A549 (cell line): ENCODE data around the gene DBR1. TPM values are rescaled to one million over a fixed set of nuclear protein-coding genes. Genes with fewer than 3 reads are reported as not detected.

Experiments used
- ATAC-seq, 2 experiments: fragments of 200-7000 bp in 1 of 2; fragments of >200 bp in 1 of 2; cut with Nextera tagmentation in 1 of 2; cut with Tn5 transposase in 1 of 2; 3 replicates each; pipeline versions ENCODE4 v1.8.0 to v1.9.1; 2018 to 2020; ENCODE audit warnings: mild to moderate bottlenecking in 1 of 2, moderate library complexity in 1 of 2
- CTCF ChIA-PET: fragments of 300-600 bp; sonication (Branson Sonifier 250); formaldehyde crosslinking; extraction: SDS; loops from one replicate; lab custom pipeline; 2021; ENCODE audit warnings: antibody characterized with exemption, inconsistent platforms; lab: Yijun Ruan, JAX
- POLR2A ChIA-PET: fragments of 350-600 bp; formaldehyde crosslinking; extraction: SDS; loops from one replicate; lab custom pipeline; 2021; ENCODE audit warnings: antibody characterized with exemption, inconsistent platforms; lab: Yijun Ruan, JAX
- DNase-seq, 2 experiments: peaks; one replicate each; pipeline versions ENCODE4 v3.0.0 to v3.0.0-alpha.2; 2011 to 2016; ENCODE audit warnings: low read depth in 1 of 2, low spot score in 1 of 2
- FAIRE-seq: peaks from 2 replicates; lab custom pipeline; 2011; peaks lifted over from hg19 to GRCh38; lab: Jason Lieb, UNC
- H3K27ac ChIP-seq, 2 experiments: fragments of >200 bp; sonication (Bioruptor Twin); formaldehyde crosslinking; 3 replicates each; pipeline ENCODE4 v1.5.1; 2016 to 2017
- H3K4me1 ChIP-seq: fragments of >200 bp; sonication (Bioruptor Twin); formaldehyde crosslinking; 3 replicates; pipeline ENCODE4 v1.6.1; 2016
- H3K4me2 ChIP-seq: fragments of >200 bp; sonication (Bioruptor Twin); formaldehyde crosslinking; 3 replicates; pipeline ENCODE4 v1.6.1; 2016
- H3K4me3 ChIP-seq: fragments of >200 bp; sonication (Bioruptor Twin); formaldehyde crosslinking; 3 replicates; pipeline ENCODE4 v1.5.1; 2016
- H3K9me3 ChIP-seq: fragments of >200 bp; sonication (Bioruptor Twin); formaldehyde crosslinking; 3 replicates; pipeline ENCODE4 v1.6.1; 2016
- CBX2 ChIP-seq: fragments of 200-600 bp; sonication (generic); IDR thresholded peaks from 2 replicates; pipeline ENCODE4 v1.6.1; 2016; ENCODE audit warnings: low read depth, mild to moderate bottlenecking, borderline replicate concordance
- EHMT2 ChIP-seq: fragments of 200-600 bp; sonication (generic); IDR thresholded peaks from 2 replicates; pipeline ENCODE4 v1.6.1; 2016; ENCODE audit warnings: antibody characterized with exemption, low read depth, mild to moderate bottlenecking, moderate library complexity
- FOSB ChIP-seq: fragments of 250-450 bp; sonication (Bioruptor Pico); IDR thresholded peaks from 2 replicates; pipeline ENCODE4 v1.5.0; 2020; ENCODE audit warnings: mild to moderate bottlenecking, moderate library complexity
- HMGXB4 ChIP-seq: fragments of 250-450 bp; sonication (Bioruptor Pico); IDR thresholded peaks from 2 replicates; pipeline ENCODE4 v1.5.0; 2021; ENCODE audit warnings: mild to moderate bottlenecking, moderate library complexity, borderline replicate concordance
- HOXB13 ChIP-seq: fragments of 250-450 bp; sonication (Bioruptor Pico); IDR thresholded peaks from 2 replicates; pipeline ENCODE4 v1.5.0; 2020; ENCODE audit warnings: low read depth, mild to moderate bottlenecking, moderate library complexity
- KDM1A ChIP-seq: fragments of 200-600 bp; sonication (generic); IDR thresholded peaks from 2 replicates; pipeline ENCODE4 v1.6.1; 2016; ENCODE audit warnings: low read depth, mild to moderate bottlenecking
- MYC ChIP-seq: IDR thresholded peaks from 2 replicates; pipeline ENCODE4 v1.6.1; 2012; ENCODE audit warnings: mild to moderate bottlenecking, inconsistent platforms, low read length, improper control_type of control experiment, borderline replicate concordance
- NFE2L2 ChIP-seq: fragments of 150-350 bp; conservative IDR thresholded peaks from 2 replicates; pipeline ENCODE4 v1.6.1; 2014; ENCODE audit warnings: low read length
- NR3C1 ChIP-seq: fragments of >200 bp; sonication (Bioruptor Twin); formaldehyde crosslinking; IDR thresholded peaks from 3 replicates; pipeline ENCODE4 v1.6.1; 2017
- PHF8 ChIP-seq: fragments of 200-600 bp; sonication (generic); IDR thresholded peaks from 2 replicates; pipeline ENCODE4 v1.6.1; 2016; ENCODE audit warnings: low read depth, mild to moderate bottlenecking, antibody characterized with exemption, moderate library complexity, borderline replicate concordance
- REST ChIP-seq: fragments of 200-600 bp; sonication (generic); IDR thresholded peaks from 2 replicates; pipeline ENCODE4 v1.6.1; 2016; ENCODE audit warnings: antibody characterized with exemption, mild to moderate bottlenecking, moderate library complexity
- SREBF2 ChIP-seq: fragments of 450-650 bp; IDR thresholded peaks from 2 replicates; pipeline ENCODE4 v1.6.1; 2014; ENCODE audit warnings: mild to moderate bottlenecking, moderate library complexity
- TFCP2L1 ChIP-seq: fragments of 250-450 bp; sonication (Bioruptor Pico); IDR thresholded peaks from 2 replicates; pipeline ENCODE4 v1.5.0; 2021; ENCODE audit warnings: mild to moderate bottlenecking
- USF2 ChIP-seq: fragments of 450-650 bp; IDR thresholded peaks from 2 replicates; pipeline ENCODE4 v1.6.1; 2014; ENCODE audit warnings: antibody characterized with exemption
- ZFP36 ChIP-seq: fragments of 450-650 bp; IDR thresholded peaks from 2 replicates; pipeline ENCODE4 v1.6.1; 2014; ENCODE audit warnings: borderline replicate concordance; ENCODE audit not compliant: partially characterized antibody
- ZSCAN20 ChIP-seq: fragments of 250-450 bp; sonication (Bioruptor Pico); IDR thresholded peaks from 2 replicates; pipeline ENCODE4 v1.8.0; 2022; ENCODE audit warnings: mild to moderate bottlenecking, moderate library complexity
- WGBS: methylation state at CpG from one replicate; pipeline ENCODE4 v1.1.6; 2017; ENCODE audit errors: missing lambda C conversion rate; 5-methylcytosine and 5-hydroxymethylcytosine counted together
- polyA plus RNA-seq, 4 experiments: library from polyadenylated mRNA; depleted of rRNA in 3 of 4; stranded (reverse); fragments of >200 nt; fragmentation: RNase III in 1 of 4; extraction: RNeasy Plus Mini Kit Qiagen cat#74134 plus additional on column Dnase treatment in 1 of 4; gene quantifications; 2 replicates in 3 of 4; 3 replicates in 1 of 4; pipeline ENCODE4 v1.2.3, GENCODE V29; 2011 to 2017

The DBR1 gene
- polyA plus RNA-seq, 2 of the 4 experiments (the other 2 are of a cell fraction): 13.2 to 14.2 TPM

- POLR2A ChIA-PET: interaction anchor here (1.5 kb wide), 1 partner anchor 10 kb away, joined by 3 read pairs; the partner anchor contains the start of gene ARMC8
- no peak overlapping the region for H3K4me2 ChIP-seq
- WGBS: 89% methylated on average over 1 of the region's 1 CpG
- H3K4me3 ChIP-seq: no peak overlapping the region
- no peak for DNase-seq
- no peak overlapping the region for H3K27ac ChIP-seq
- no peaks in the 10 kb centered on the region for H3K9me3 ChIP-seq
- TF ChIP-seq SREBF2: no peak
- no peak for TF ChIP-seq TFCP2L1 (CRISPR knock-in tag)
- TF ChIP-seq ZSCAN20: no peak
- TF ChIP-seq KDM1A: no peak
- TF ChIP-seq PHF8: no peak
- TF ChIP-seq USF2: no peak
- TF ChIP-seq FOSB (CRISPR knock-in tag): no peak
- TF ChIP-seq ZFP36: no peak
- no peak for TF ChIP-seq HMGXB4 (CRISPR knock-in tag)
- TF ChIP-seq, all 56 proteins: peak for 0
- FAIRE-seq: no peak
- ATAC-seq: no peak
- H3K4me1 ChIP-seq: no peaks in the 10 kb centered on the region
- CTCF ChIA-PET: no interaction called here
Measured at GRCh38 chr3:138197524-138197923, 22.8 kb upstream of the DBR1 start.

GRCh38 chr3:138197058-138197457 lies 22.3 kb upstream of the DBR1 start:
- Histone ChIP-seq H3K27ac (no peak overlapping the region), H3K9me3 (no peaks in the 10 kb centered on the region), H3K4me2 (no peak overlapping the region), H3K4me3 (no peak overlapping the region)
- DNase-seq (no peak), ATAC-seq (peak in 1 of 2 experiments; percentile 44; a peak in 1 of 6 replicates)
- TF ChIP-seq NFE2L2 (no peak), NR3C1 (no peak), ZSCAN20 (no peak), REST (peak; percentile 78), EHMT2 (no peak), HOXB13 (no peak), MYC (no peak), HMGXB4 (CRISPR knock-in tag) (no peak), CBX2 (no peak)
- TF ChIP-seq, all 56 proteins: peak for 1
- no peak for FAIRE-seq
- POLR2A ChIA-PET: interaction anchor here (1.5 kb wide), 1 partner anchor 10 kb away, joined by 3 read pairs; the partner anchor contains the start of gene ARMC8
- H3K4me1 ChIP-seq: no peaks in the 10 kb centered on the region
- CTCF ChIA-PET: interaction anchor here (0.8 to 1.2 kb wide), 2 partner anchors 25 to 132 kb away, joined by 3 to 5 read pairs; no protein-coding TSS in a partner anchor
- 94% methylated on average over 5 of the region's 5 CpGs for WGBS
